Transverse colon (tissue), 3 donors: ENCODE data around the gene PTPN7.

ENCODE experiments used
- POLR2A ChIP-seq: fragments of 450-650 bp; IDR thresholded peaks from one replicate; pipeline ENCODE4 v1.6.1; 2016; ENCODE audit warnings: antibody characterized with exemption, mild to moderate bottlenecking, moderate library complexity
- TF ChIP-seq, protein P1 (sequence below), 5 experiments: fragments of 200-600 bp in 3 of 5; fragments of 450-650 bp in 2 of 5; sonication (generic) in 3 of 5; IDR thresholded peaks; 1 replicate in 2 of 5; 2 replicates in 3 of 5; pipeline ENCODE4 v1.5.1; 2016 to 2017; ENCODE audit warnings: antibody characterized with exemption in 5 of 5, inconsistent platforms in 3 of 5, mild to moderate bottlenecking in 2 of 5, moderate library complexity in 1 of 5

DNA sequence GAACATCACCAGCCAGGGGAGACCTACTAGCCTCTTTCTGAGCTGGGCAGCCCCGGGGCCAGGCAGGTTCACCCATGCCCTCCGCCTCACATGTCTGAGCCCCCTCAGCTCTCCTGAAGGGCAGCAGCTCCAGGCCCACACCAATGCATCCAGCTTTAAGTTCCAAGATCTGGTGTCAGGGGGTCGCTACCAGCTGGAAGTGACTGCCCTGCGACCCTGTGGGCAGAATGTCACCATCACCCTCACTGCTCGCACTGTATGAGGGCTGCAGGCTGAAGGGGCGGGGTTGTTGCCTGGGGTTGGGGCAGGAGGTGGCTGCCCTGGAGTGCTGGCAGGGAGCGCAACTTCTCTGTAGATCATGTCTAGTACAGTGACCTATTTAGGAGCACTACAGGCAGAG is 8.5 kb upstream of the PTPN7 start:
- TF ChIP-seq, protein P1, sequence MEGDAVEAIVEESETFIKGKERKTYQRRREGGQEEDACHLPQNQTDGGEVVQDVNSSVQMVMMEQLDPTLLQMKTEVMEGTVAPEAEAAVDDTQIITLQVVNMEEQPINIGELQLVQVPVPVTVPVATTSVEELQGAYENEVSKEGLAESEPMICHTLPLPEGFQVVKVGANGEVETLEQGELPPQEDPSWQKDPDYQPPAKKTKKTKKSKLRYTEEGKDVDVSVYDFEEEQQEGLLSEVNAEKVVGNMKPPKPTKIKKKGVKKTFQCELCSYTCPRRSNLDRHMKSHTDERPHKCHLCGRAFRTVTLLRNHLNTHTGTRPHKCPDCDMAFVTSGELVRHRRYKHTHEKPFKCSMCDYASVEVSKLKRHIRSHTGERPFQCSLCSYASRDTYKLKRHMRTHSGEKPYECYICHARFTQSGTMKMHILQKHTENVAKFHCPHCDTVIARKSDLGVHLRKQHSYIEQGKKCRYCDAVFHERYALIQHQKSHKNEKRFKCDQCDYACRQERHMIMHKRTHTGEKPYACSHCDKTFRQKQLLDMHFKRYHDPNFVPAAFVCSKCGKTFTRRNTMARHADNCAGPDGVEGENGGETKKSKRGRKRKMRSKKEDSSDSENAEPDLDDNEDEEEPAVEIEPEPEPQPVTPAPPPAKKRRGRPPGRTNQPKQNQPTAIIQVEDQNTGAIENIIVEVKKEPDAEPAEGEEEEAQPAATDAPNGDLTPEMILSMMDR (IDR thresholded peaks at IDR 0.05): no peak
- TF ChIP-seq POLR2A: no peak
